Uterus (tissue), 4 donors: ENCODE data around the gene GAREM2. TPM values are rescaled to one million over a fixed set of nuclear protein-coding genes. Genes with fewer than 3 reads are reported as not detected.

ENCODE experiments used
- DNase-seq, 2 donors: peaks; one replicate each; pipeline ENCODE4 v3.0.0-alpha.2; 2019 to 2020
- H3K27ac ChIP-seq, 2 donors: fragments of 200-600 bp; sonication (generic); 1 replicate in 1 of 2; 2 replicates in 1 of 2; pipeline ENCODE4 v1.5.1; 2016 to 2018
- H3K27me3 ChIP-seq, 2 donors: fragments of 200-600 bp; sonication (generic); one replicate each; pipeline ENCODE4 v1.5.1; 2018 to 2019; ENCODE audit warnings: control low read depth in 1 of 2
- H3K36me3 ChIP-seq, 2 donors: fragments of 200-600 bp; sonication (generic); one replicate each; pipeline ENCODE4 v1.5.1; 2019; ENCODE audit warnings: control low read depth in 1 of 2
- H3K4me1 ChIP-seq, 2 donors: fragments of 200-600 bp; sonication (generic); one replicate each; pipeline ENCODE4 v1.5.1; 2018 to 2019; ENCODE audit warnings: control low read depth in 1 of 2
- H3K4me3 ChIP-seq, 2 donors: fragments of 200-600 bp; sonication (generic); 1 replicate in 1 of 2; 2 replicates in 1 of 2; pipeline ENCODE4 v1.5.1; 2018 to 2019; ENCODE audit warnings: mild to moderate bottlenecking in 1 of 2
- H3K9me3 ChIP-seq, 2 donors: fragments of 200-600 bp; sonication (generic); one replicate each; pipeline ENCODE4 v1.5.1; 2019; ENCODE audit warnings: control low read depth in 1 of 2
- POLR2A ChIP-seq, 2 donors: fragments of 450-650 bp; IDR thresholded peaks; one replicate each; pipeline ENCODE4 v1.6.1; 2016; ENCODE audit warnings: antibody characterized with exemption in 2 of 2, mild to moderate bottlenecking in 1 of 2, moderate library complexity in 1 of 2
- intact Hi-C: fragments of 100-400 bp; cut with DNase I; formaldehyde crosslinking; loops from one replicate; pipeline ENCODE4 v1.15.1; 2023; ENCODE audit warnings: low total_unique reads
- total RNA-seq, 4 donors: library from RNA; depleted of rRNA in 3 of 4; stranded (reverse); fragments of >200 nt in 3 of 4; gene quantifications; one replicate each; pipeline versions ENCODE4 v1.1.0 to v1.2.4, GENCODE V29; 2014 to 2023
- TF ChIP-seq, protein P1 (sequence below), 4 experiments: fragments of 200-600 bp in 2 of 4; fragments of 450-650 bp in 2 of 4; sonication (generic) in 2 of 4; IDR thresholded peaks; one replicate each; pipeline ENCODE4 v1.5.1; 2016 to 2019; ENCODE audit warnings: antibody characterized with exemption in 4 of 4, mild to moderate bottlenecking in 2 of 4, moderate library complexity in 1 of 4
- donor health status: DM: yes; HTN: yes; CAD: no.

Gene GAREM2
- total RNA-seq, 4 donors from 2014 or later: under 0.01 to 5.1 (median 2.2) TPM

DNA sequence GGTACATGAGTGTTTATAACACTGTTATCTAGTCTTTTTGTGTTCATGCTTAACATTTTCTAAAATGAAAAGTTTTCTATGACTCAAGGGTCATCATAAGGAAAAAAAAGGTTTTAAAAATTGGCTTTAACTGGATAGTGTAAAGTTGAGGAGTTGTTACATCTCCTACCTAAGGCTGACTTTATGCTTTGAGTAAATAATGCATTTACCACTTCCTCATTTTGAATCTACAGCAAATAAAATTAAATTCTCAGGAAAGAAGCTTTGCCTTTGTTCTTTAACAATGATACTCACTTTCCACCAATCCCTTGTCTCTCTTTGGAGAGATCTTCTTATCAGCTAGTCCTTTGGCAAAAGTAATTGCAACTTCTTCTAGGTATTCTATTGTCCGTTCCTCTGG lies 41.9 kb downstream of the GAREM2 start:
- intact Hi-C loops: no loop called here
- H3K4me3 ChIP-seq: no peak overlapping the region
- TF ChIP-seq POLR2A (IDR thresholded peaks at IDR 0.05): no peak
- TF ChIP-seq, protein P1, sequence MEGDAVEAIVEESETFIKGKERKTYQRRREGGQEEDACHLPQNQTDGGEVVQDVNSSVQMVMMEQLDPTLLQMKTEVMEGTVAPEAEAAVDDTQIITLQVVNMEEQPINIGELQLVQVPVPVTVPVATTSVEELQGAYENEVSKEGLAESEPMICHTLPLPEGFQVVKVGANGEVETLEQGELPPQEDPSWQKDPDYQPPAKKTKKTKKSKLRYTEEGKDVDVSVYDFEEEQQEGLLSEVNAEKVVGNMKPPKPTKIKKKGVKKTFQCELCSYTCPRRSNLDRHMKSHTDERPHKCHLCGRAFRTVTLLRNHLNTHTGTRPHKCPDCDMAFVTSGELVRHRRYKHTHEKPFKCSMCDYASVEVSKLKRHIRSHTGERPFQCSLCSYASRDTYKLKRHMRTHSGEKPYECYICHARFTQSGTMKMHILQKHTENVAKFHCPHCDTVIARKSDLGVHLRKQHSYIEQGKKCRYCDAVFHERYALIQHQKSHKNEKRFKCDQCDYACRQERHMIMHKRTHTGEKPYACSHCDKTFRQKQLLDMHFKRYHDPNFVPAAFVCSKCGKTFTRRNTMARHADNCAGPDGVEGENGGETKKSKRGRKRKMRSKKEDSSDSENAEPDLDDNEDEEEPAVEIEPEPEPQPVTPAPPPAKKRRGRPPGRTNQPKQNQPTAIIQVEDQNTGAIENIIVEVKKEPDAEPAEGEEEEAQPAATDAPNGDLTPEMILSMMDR (IDR thresholded peaks at IDR 0.05): no peak
- no peaks in the 10 kb centered on the region for H3K27me3 ChIP-seq
- DNase-seq: no peak
- H3K9me3 ChIP-seq: no peaks in the 10 kb centered on the region
- H3K36me3 ChIP-seq: no peaks in the 10 kb centered on the region
- no peaks in the 10 kb centered on the region for H3K4me1 ChIP-seq
- H3K27ac ChIP-seq: no peak overlapping the region

DNA sequence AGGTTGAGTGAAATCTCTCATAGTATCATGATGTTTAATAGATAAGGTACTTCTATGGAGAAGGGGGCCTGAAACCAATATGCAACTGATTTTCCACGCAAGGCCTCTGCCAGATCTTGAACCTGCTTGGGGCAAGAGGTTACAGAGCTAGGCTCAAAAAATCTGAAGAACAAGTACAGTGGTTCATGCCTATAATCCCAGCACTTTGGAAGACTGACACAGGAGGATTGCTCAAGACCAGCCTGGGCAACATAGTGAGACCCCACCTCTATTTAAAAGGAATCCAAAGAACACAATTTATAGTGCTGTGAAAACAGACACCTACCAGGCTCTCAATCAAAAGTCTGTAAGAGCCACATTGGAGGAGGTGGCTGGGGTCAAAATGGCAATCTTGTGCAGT lies 42.9 kb downstream of the GAREM2 start:
- intact Hi-C loops: no loop called here
- no peaks in the 10 kb centered on the region for H3K36me3 ChIP-seq

DNA sequence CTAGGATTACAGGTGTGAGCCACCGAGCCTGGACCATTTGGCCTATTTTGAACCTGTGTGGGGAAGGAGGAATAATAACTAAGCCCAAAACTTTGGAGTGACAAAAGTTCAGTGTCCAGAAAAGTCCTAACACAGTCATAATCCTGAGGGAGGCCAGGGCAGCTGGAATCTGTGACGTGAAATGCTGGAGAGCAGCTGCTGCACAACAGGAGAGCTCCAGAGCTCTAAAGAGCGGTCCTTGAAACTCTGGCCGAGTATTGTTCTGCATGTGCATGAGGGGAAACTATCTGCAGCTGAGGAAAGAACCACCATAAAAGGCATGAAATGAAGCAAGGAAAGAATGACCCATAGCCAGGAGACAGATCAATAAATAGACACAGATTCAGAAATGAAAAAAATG lies 43.7 kb downstream of the GAREM2 start:
- no peaks in the 10 kb centered on the region for H3K27me3 ChIP-seq
- intact Hi-C loops: no loop called here
- no peak for TF ChIP-seq POLR2A (IDR thresholded peaks at IDR 0.05)
- TF ChIP-seq, protein P1 (IDR thresholded peaks at IDR 0.05): no peak
- no peaks in the 10 kb centered on the region for H3K4me1 ChIP-seq
- no peaks in the 10 kb centered on the region for H3K9me3 ChIP-seq
- no peak overlapping the region for H3K4me3 ChIP-seq
- no peak overlapping the region for H3K27ac ChIP-seq
- H3K36me3 ChIP-seq: no peaks in the 10 kb centered on the region
- DNase-seq: no peak

More for the DNA sequence above, 42.9 kb downstream of the GAREM2 start:
- no peak for TF ChIP-seq POLR2A (IDR thresholded peaks at IDR 0.05)
- TF ChIP-seq, protein P1 (IDR thresholded peaks at IDR 0.05): no peak
- H3K4me3 ChIP-seq: no peak overlapping the region
- no peaks in the 10 kb centered on the region for H3K4me1 ChIP-seq
- H3K27me3 ChIP-seq: no peaks in the 10 kb centered on the region
- no peaks in the 10 kb centered on the region for H3K9me3 ChIP-seq
- H3K27ac ChIP-seq: no peak overlapping the region
- no peak for DNase-seq

DNA sequence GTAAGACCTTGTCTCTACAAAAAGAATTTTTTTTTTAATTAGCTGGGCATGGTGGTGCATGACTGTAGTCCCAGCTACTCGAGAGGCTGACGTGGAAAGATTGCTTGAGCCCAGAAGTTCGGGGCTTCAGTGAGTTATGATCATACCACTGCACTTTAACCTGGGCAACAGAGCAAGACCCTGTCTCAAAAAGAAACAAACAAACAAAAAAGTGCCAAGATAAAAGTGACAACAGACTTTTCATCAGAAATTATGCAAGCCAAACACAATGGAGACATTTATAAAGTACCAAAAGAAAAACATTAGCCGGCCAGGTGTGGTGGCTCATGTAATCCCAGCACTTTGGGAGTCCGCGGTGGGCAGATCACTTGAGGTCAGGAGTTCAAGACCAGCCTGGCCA lies 44.8 kb downstream of the GAREM2 start:
- no peaks in the 10 kb centered on the region for H3K36me3 ChIP-seq
- no peaks in the 10 kb centered on the region for H3K9me3 ChIP-seq
- no peak overlapping the region for H3K27ac ChIP-seq
- H3K27me3 ChIP-seq: no peaks in the 10 kb centered on the region
- no peak overlapping the region for H3K4me3 ChIP-seq
- intact Hi-C loops: no loop called here
- TF ChIP-seq POLR2A (IDR thresholded peaks at IDR 0.05): no peak
- TF ChIP-seq, protein P1 (IDR thresholded peaks at IDR 0.05): no peak
- DNase-seq: no peak
- H3K4me1 ChIP-seq: no peaks in the 10 kb centered on the region

DNA sequence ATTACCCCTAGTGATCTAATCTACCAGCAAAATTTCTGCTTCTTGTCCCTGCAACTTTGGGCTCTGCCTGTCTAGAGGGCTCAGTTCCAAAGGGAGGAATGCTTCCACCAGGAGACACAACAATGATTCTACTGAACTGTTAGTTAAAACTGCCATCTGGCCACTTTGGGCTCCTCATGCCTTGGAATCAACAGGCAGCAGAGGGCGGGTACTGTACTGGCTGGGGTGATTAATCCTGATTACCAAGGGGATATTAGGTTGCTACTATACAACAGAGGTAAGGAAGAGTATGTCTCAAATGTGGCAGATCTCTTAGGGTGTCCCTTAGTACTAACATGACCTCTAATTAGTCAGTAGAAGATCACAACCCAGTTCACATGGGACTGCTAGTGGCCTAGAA lies 50.1 kb downstream of the GAREM2 start:
- intact Hi-C loops: no loop called here
- H3K27me3 ChIP-seq: no peaks in the 10 kb centered on the region
- no peak for TF ChIP-seq POLR2A (IDR thresholded peaks at IDR 0.05)
- TF ChIP-seq, protein P1 (IDR thresholded peaks at IDR 0.05): no peak
- H3K27ac ChIP-seq: no peak overlapping the region
- no peaks in the 10 kb centered on the region for H3K9me3 ChIP-seq
- H3K4me3 ChIP-seq: no peak overlapping the region
- no peaks in the 10 kb centered on the region for H3K36me3 ChIP-seq
- no peaks in the 10 kb centered on the region for H3K4me1 ChIP-seq
- no peak for DNase-seq
